ENCODE results near the gene GNPNAT1. TPM values are rescaled to one million over a fixed set of nuclear protein-coding genes. Genes with fewer than 3 reads are reported as not detected.
"Not testable (repeated sequence)": the region's sequence is repeated elsewhere in the genome, so short reads cannot be mapped to it uniquely, and the experiment has no call there.

GNPNAT1 gene
- total RNA-seq, 8 experiments from 2014 or later: 7.0 to 89.5 (median 13.5) TPM

GRCh38 chr14:52735921-52736489 lies 55.4 kb downstream of the GNPNAT1 start:
- H3K27ac ChIP-seq: no peak overlapping the region
- no peak for ATAC-seq (replicated peaks in 6 of 8)

GRCh38 chr14:52733824-52734223 lies 57.6 kb downstream of the GNPNAT1 start:
- 80 to 100% (median 97%) methylated on average over 1 to 8 of the region's 9 CpGs; no CpG with 5 or more reads in 4 of the 10 experiments for WGBS, 10 experiments
- no peak for ATAC-seq (replicated peaks in 6 of 8)
- in situ Hi-C loops (cut with MboI; ENCODE audit: low pct_unique_long_range_greater_than_20kb in 2 of 9, low sequenced_read_pairs in 9 of 9, unreplicated experiment in 9 of 9): no loop called here
- peaks cover 0 to 7% of the 10 kb centered on the region in 2 donors for H3K4me1 ChIP-seq (replicated peaks in 1 of 2)
- H3K27ac ChIP-seq: no peak overlapping the region
- H3K4me3 ChIP-seq: no peak overlapping the region

More at GRCh38 chr14:52735921-52736489, 55.4 kb downstream of the GNPNAT1 start:
- H3K4me3 ChIP-seq: no peak overlapping the region
- 50 to 89% (median 76%) methylated on average over 1 of the region's 1 CpG; no CpG with 5 or more reads in 2 of the 10 experiments for WGBS, 10 experiments
- in situ Hi-C loops (cut with MboI; ENCODE audit: low pct_unique_long_range_greater_than_20kb in 2 of 9, low sequenced_read_pairs in 9 of 9, unreplicated experiment in 9 of 9): no loop called here
- H3K4me1 ChIP-seq (replicated peaks in 1 of 2): peaks cover 0 to 4% of the 10 kb centered on the region in 2 donors

- WGBS, 10 experiments: 0 to 13% (median 2%) methylated on average over 1 to 10 of the region's 11 CpGs; no CpG with 5 or more reads in 1 of the 10 experiments
- in situ Hi-C loops (cut with MboI; ENCODE audit: low pct_unique_long_range_greater_than_20kb in 2 of 9, low sequenced_read_pairs in 9 of 9, unreplicated experiment in 9 of 9): no loop called here
- ATAC-seq (replicated peaks in 6 of 8): no peak
- peaks cover 0 to 7% of the 10 kb centered on the region in 2 donors for H3K4me1 ChIP-seq (replicated peaks in 1 of 2)
- H3K27ac ChIP-seq: peak overlapping the region; percentile 52 to 74
- H3K4me3 ChIP-seq: peak overlapping the region; percentile 54 to 82 (median 70)
These were observed 60.7 kb downstream of the GNPNAT1 start for GRCh38 chr14:52730709-52731111.

GRCh38 chr14:52729925-52730708 lies 61.3 kb downstream of the GNPNAT1 start, which contains the start of gene STYX:
Gene STYX, plus strand, starts transcription at chr14:52730166. Its CDS starts 309 bp downstream, at chr14:52730475.
- Histone ChIP-seq H3K4me3 (peak within 1 kb of the TSS; percentile 54 to 82 (median 70)), H3K27ac (peak within 1 kb of the TSS; percentile 52 to 74), H3K4me1 (replicated peaks in 1 of 2) (peaks cover 0 to 7% of the 10 kb centered on the region in 2 donors)
- ATAC-seq (replicated peaks in 6 of 8): peak; percentile 92 to 96 (median 95)
- 0 to 2% (median 0%) methylated on average over 3 to 27 of the region's 72 CpGs; no CpG with 5 or more reads in 7 of the 10 experiments for WGBS, 10 experiments
- in situ Hi-C loops (cut with MboI; ENCODE audit: low pct_unique_long_range_greater_than_20kb in 2 of 9, low sequenced_read_pairs in 9 of 9, unreplicated experiment in 9 of 9): no loop called here

- ATAC-seq (replicated peaks in 6 of 8): no peak
- peak overlapping the region; percentile 13 to 82 (median 54) for H3K4me3 ChIP-seq
- H3K27ac ChIP-seq: no peak overlapping the region
- in situ Hi-C loops (cut with MboI; ENCODE audit: low pct_unique_long_range_greater_than_20kb in 2 of 9, low sequenced_read_pairs in 9 of 9, unreplicated experiment in 9 of 9): no loop called here
- 0 to 17% (median 2%) methylated on average over 1 to 5 of the region's 8 CpGs for WGBS, 10 experiments
- H3K4me1 ChIP-seq (replicated peaks in 1 of 2): peaks cover 0 to 7% of the 10 kb centered on the region in 2 donors
These were observed 61.9 kb downstream of the GNPNAT1 start for GRCh38 chr14:52729585-52729924.

- 80 to 100% (median 89%) methylated on average over 3 to 12 of the region's 15 CpGs; no CpG with 5 or more reads in 1 of the 10 experiments for WGBS, 10 experiments
- in situ Hi-C loops (cut with MboI; ENCODE audit: low pct_unique_long_range_greater_than_20kb in 2 of 9, low sequenced_read_pairs in 9 of 9, unreplicated experiment in 9 of 9); H3K27ac ChIP-seq; H3K4me3 ChIP-seq; ATAC-seq (replicated peaks in 6 of 8); H3K4me1 ChIP-seq (replicated peaks in 1 of 2): not testable (repeated sequence)
These were observed 62.4 kb downstream of the GNPNAT1 start for GRCh38 chr14:52729035-52729434.

GRCh38 chr14:52727509-52727908 lies 63.9 kb downstream of the GNPNAT1 start:
- in situ Hi-C loops (cut with MboI; ENCODE audit: low pct_unique_long_range_greater_than_20kb in 2 of 9, low sequenced_read_pairs in 9 of 9, unreplicated experiment in 9 of 9); H3K4me3 ChIP-seq: not testable (repeated sequence)
- WGBS, 10 experiments: 87 to 100% (median 95%) methylated on average over 1 to 2 of the region's 2 CpGs; no CpG with 5 or more reads in 1 of the 10 experiments

More at GRCh38 chr14:52727509-52727908, 63.9 kb downstream of the GNPNAT1 start:
- H3K27ac ChIP-seq; ATAC-seq (replicated peaks in 6 of 8); H3K4me1 ChIP-seq (replicated peaks in 1 of 2): not testable (repeated sequence)

Other genes with a start within 250 kb of the GNPNAT1 start
- gene TXNDC16, start 239.1 kb downstream of the GNPNAT1 start, total RNA-seq: 10 to 100 TPM in 5 of 8 experiments, 1 to 10 TPM in 3; 2.3 to 24.0 (median 16.3) TPM
- gene GPR137C, start 238.8 kb downstream of the GNPNAT1 start, total RNA-seq: 10 to 100 TPM in 5 of 8 experiments, 1 to 10 TPM in 2, under 1 TPM in 1; 0.31 to 20.4 (median 10.9) TPM
- gene ERO1A, start 96.0 kb downstream of the GNPNAT1 start, total RNA-seq: 10 to 100 TPM; 16.3 to 37.4 (median 24.8) TPM
- gene PSMC6, start 84.4 kb downstream of the GNPNAT1 start, total RNA-seq: 100 to 1,000 TPM in 6 of 8 experiments, 10 to 100 TPM in 2; 96.8 to 126 (median 105) TPM
- 10 to 100 TPM; 10.6 to 23.6 (median 13.9) TPM for gene STYX, start 61.4 kb downstream of the GNPNAT1 start, total RNA-seq
- 100 to 1,000 TPM in 3 of 8 experiments, 10 to 100 TPM in 5; 28.5 to 148 (median 64.9) TPM for gene FERMT2, start 159.4 kb upstream of the GNPNAT1 start, total RNA-seq